K562 (cell line): ENCODE measurements around the gene C2CD2. TPM values are rescaled to one million over a fixed set of nuclear protein-coding genes. Genes with fewer than 3 reads are reported as not detected.

ENCODE experiments used
- ATF3 ChIP-seq, 2 experiments: fragments of 450-650 bp in 1 of 2; sonication (generic) in 1 of 2; formaldehyde crosslinking in 1 of 2; IDR thresholded peaks in 1 of 2; conservative IDR thresholded peaks in 1 of 2; 2 replicates each; pipeline versions ENCODE4 v1.6.1 to v1.8.1; 2016 to 2023; ENCODE audit warnings: mild to moderate bottlenecking in 2 of 2, moderate library complexity in 2 of 2, inconsistent platforms in 1 of 2, missing genetic modification reagents in 1 of 2
- ATF7 ChIP-seq: fragments of 450-650 bp; IDR thresholded peaks from 2 replicates; pipeline ENCODE4 v1.7.1; 2014; ENCODE audit warnings: mild to moderate bottlenecking, moderate library complexity
- CHCHD3 ChIP-seq: fragments of 250-450 bp; sonication (Bioruptor Pico); IDR thresholded peaks from 2 replicates; pipeline ENCODE4 v2.1.2; 2022; ENCODE audit warnings: mild to moderate bottlenecking
- CHD7 ChIP-seq: fragments of 200-600 bp; sonication (generic); IDR thresholded peaks from one replicate; pipeline ENCODE4 v1.6.1; 2012; ENCODE audit warnings: mild to moderate bottlenecking, low read depth, low read length, inconsistent platforms
- EZH2 ChIP-seq: IDR thresholded peaks from 2 replicates; pipeline ENCODE4 v1.6.1; 2012; ENCODE audit warnings: low read depth, mild to moderate bottlenecking, inconsistent platforms, low read length, borderline replicate concordance
- FUS ChIP-seq: fragments of 200-400 bp; formaldehyde crosslinking; optimal IDR thresholded peaks from 2 replicates; pipeline ENCODE3; 2017; ENCODE audit warnings: low read depth, low read length
- GTF2B ChIP-seq: IDR thresholded peaks from 2 replicates; pipeline ENCODE4 v1.6.1; 2011; ENCODE audit not compliant: insufficient read length; ENCODE audit errors: extremely low read depth
- KAT7 ChIP-seq: sonication (generic); formaldehyde crosslinking; IDR thresholded peaks from 2 replicates; pipeline ENCODE4 v1.8.0; 2022; ENCODE audit warnings: missing genetic modification reagents, mild to moderate bottlenecking, borderline replicate concordance
- KDM4B ChIP-seq, 2 experiments: fragments of 450-650 bp in 1 of 2; sonication (generic) in 1 of 2; IDR thresholded peaks; 2 replicates each; pipeline ENCODE4 v1.6.1; 2016 to 2017; ENCODE audit warnings: borderline replicate concordance in 2 of 2, antibody characterized with exemption in 1 of 2, low read depth in 1 of 2, mild to moderate bottlenecking in 1 of 2
- NR2C1 ChIP-seq, 2 experiments: fragments of 450-650 bp; IDR thresholded peaks; 2 replicates each; pipeline ENCODE4 v1.6.1; 2017; ENCODE audit warnings: mild to moderate bottlenecking in 2 of 2, antibody characterized with exemption in 1 of 2, inconsistent platforms in 1 of 2, missing compliant biosample characterization in 1 of 2, missing genetic modification characterization in 1 of 2
- XRCC5 ChIP-seq: fragments of 200-400 bp; formaldehyde crosslinking; IDR thresholded peaks from 2 replicates; pipeline ENCODE4 v1.6.1; 2017; ENCODE audit warnings: low read depth, mild to moderate bottlenecking, low read length
- ZNF197 ChIP-seq: fragments of 200-800 bp; sonication (Bioruptor generic); IDR thresholded peaks from 2 replicates; pipeline ENCODE4 v1.6.1; 2016; ENCODE audit warnings: low read depth, missing genetic modification characterization, missing compliant biosample characterization
- ZNF764 ChIP-seq: fragments of 250-450 bp; sonication (Bioruptor Pico); IDR thresholded peaks from 2 replicates; pipeline ENCODE4 v1.4.0; 2020; ENCODE audit warnings: low read depth, mild to moderate bottlenecking, moderate library complexity
- polyA plus RNA-seq, 8 experiments: library from polyadenylated mRNA; depleted of rRNA in 4 of 8; stranded (reverse) in 5 of 8; unstranded in 3 of 8; fragments of >200 nt; fragmentation: Nextera tagmentation in 2 of 8; fragmentation: Illumina TruSeq in 1 of 8; extraction: Ambion mirVana in 2 of 8; extraction: Trizol in 1 of 8; gene quantifications; 2 replicates each; pipeline versions ENCODE4 v1.2.1 to v1.2.3, GENCODE V29; 2011 to 2014; ENCODE audit warnings: inconsistent platforms in 1 of 8, missing spikeins in 1 of 8
- total RNA-seq, 7 experiments: library from RNA; depleted of rRNA in 6 of 7; stranded (reverse); fragments of >200 nt in 6 of 7; fragmentation: Illumina TruSeq in 2 of 7; extraction: Trizol in 2 of 7; gene quantifications; 2 replicates each; pipeline versions ENCODE4 v1.2.1 to v1.2.3, GENCODE V29; 2011 to 2021; ENCODE audit warnings: low replicate concordance in 1 of 7

The C2CD2 gene
- total and polyA plus RNA-seq, 9 of the 15 experiments (the other 6 are each of a cell fraction or from before 2014, with no cell fraction given) = 1.3 to 21.6 (median 12.1) TPM

GRCh38 chr21:41847066-41847804 lies 106.6 kb downstream of the C2CD2 start (continued):
- TF ChIP-seq ATF3 (IDR thresholded peaks at IDR 0.05) (peak; percentile 49), ATF3 (CRISPR knock-in tag; conservative IDR thresholded peaks at IDR 0.05) (no peak), ATF7 (no peak), KDM4B (IDR thresholded peaks at IDR 0.05; ENCODE audit: borderline replicate concordance in 2 of 2, low read depth in 1 of 2) (no peak), CHD7 (no peak), GTF2B (no peak), EZH2 (no peak), ZNF197 (CRISPR knock-in tag) (no peak), FUS (no peak), XRCC5 (0 out of 2 replicates have a peak, but pooled peaks have one; percentile 40), ZNF764 (CRISPR knock-in tag) (no peak), KAT7 (CRISPR knock-in tag) (no peak), NR2C1 (IDR thresholded peaks at IDR 0.05) (no peak), NR2C1 (tag; IDR thresholded peaks at IDR 0.05) (0 out of 2 replicates have a peak, but pooled peaks have one; percentile 12), CHCHD3 (CRISPR knock-in tag) (no peak)
